Measurements from ENCODE around the gene FUZ. TPM values are rescaled to one million over a fixed set of nuclear protein-coding genes. Genes with fewer than 3 reads are reported as not detected.
A peak's percentile ranks its signal among the peaks of the same experiment; 100 is the strongest.

FUZ gene
- total and polyA plus RNA-seq, 2 of the 8 experiments (the other 6 are each of a cell fraction or from before 2014, with no cell fraction given): 28.4 to 33.9 TPM

DNA sequence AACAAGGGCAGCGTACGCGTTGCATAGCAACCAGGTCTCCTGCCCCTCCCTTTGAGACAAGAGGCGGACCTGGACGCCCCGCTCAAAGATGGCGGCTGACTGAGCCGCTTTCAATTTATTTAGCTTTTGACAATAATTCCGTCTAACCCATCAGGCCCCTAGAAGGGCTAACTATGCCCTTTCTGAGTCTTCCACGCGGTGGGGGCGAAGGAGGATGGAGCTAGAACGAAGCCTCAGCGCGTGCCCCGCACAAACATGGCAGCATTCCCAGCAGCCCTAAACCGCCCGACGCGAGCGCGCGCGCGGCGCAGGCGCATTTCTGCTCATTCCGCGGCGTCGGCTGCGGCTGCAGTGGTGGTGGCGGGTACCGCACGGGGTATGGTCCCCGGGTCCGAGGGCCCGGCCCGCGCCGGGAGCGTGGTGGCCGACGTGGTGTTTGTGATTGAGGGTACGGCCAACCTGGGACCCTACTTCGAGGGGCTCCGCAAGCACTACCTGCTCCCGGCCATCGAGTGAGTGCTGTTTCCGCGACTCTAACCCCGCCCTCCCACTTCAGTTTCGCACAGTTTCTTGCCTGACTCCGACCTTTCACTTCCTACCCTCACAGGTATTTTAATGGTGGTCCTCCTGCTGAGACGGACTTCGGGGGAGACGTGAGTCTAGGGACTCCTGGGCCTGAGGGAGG lies 5.0 kb upstream of the FUZ start, which contains the start of gene MED25 (continued):
- no peak for TF ChIP-seq NANOG (IDR thresholded peaks at IDR 0.05; ENCODE audit: insufficient read depth, low read depth, low read length, poor library complexity, severe bottlenecking)
- peak; percentile 84 for TF ChIP-seq PHF8 (conservative IDR thresholded peaks at IDR 0.05; ENCODE audit: low read depth, low read length)
- TF ChIP-seq POLR2A (IDR thresholded peaks at IDR 0.05; ENCODE audit: control extremely low read depth in 1 of 2, low read depth in 2 of 2, low read length in 2 of 2): peak; percentile 63 to 78
- peak; percentile 100 for TF ChIP-seq YY1 (IDR thresholded peaks at IDR 0.05; ENCODE audit: low read depth, low read length)
- TF ChIP-seq, protein P1, sequence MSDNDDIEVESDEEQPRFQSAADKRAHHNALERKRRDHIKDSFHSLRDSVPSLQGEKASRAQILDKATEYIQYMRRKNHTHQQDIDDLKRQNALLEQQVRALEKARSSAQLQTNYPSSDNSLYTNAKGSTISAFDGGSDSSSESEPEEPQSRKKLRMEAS (IDR thresholded peaks at IDR 0.05): peak; percentile 64
- TF ChIP-seq KDM4A (IDR thresholded peaks at IDR 0.05; ENCODE audit: low read depth, low read length, severe bottlenecking): peak; percentile 92
- peak; percentile 64 for TF ChIP-seq TBP (IDR thresholded peaks at IDR 0.05; ENCODE audit: low read depth, low read length)
- peak; percentile 80 for TF ChIP-seq TAF1 (IDR thresholded peaks at IDR 0.05; ENCODE audit: low read depth, low read length)
- 0 out of 2 replicates have a peak, but pooled peaks have one; percentile 60 for TF ChIP-seq TEAD4 (IDR thresholded peaks at IDR 0.05; ENCODE audit: low read depth, low read length)
- TF ChIP-seq JUN (IDR thresholded peaks at IDR 0.05; ENCODE audit: low read depth, low read length): no peak
- peak; percentile 91 for TF ChIP-seq RBBP5 (IDR thresholded peaks at IDR 0.05; ENCODE audit: borderline replicate concordance, low read depth, low read length)
- no peak for TF ChIP-seq RNF2 (IDR thresholded peaks at IDR 0.05; ENCODE audit: borderline replicate concordance, low read depth, low read length, missing control alignments, poor library complexity, severe bottlenecking)

Data from H1 (cell line).